ENCODE measurements around the gene SOX18. TPM values are rescaled to one million over a fixed set of nuclear protein-coding genes. Genes with fewer than 3 reads are reported as not detected.

SOX18 gene
- total RNA-seq, 8 experiments from 2014 or later: 0.05 to 0.54 (median 0.21) TPM; not detected in 2

DNA sequence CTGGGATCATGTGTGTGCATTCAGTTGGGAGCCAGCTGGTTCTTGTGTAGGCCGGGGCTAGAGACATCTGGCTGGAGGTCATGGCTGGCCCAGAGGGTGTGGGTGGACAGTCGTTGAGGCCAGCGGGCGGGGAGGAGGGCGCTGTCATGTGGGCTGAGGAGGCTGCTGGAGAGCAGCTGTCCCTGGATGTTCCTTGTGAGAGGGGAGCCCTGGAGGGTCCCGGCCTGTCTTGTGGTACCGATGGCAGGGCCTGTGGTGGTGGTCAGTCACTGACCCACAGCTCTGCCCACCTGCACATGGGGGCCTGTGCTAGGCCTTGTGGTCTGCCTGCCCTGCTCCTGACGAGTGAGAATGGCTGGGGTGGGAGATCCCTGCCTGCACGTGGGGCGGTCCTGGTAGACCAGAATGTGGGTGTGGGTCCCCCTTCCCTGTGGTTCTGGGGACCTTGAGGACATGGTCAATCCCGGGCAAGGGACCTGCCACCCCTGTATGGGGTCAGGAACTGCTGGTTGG, 15.4 kb downstream of the SOX18 start:
- Histone ChIP-seq H3K4me3 (no peak overlapping the region), H3K27ac (no peak overlapping the region), H3K4me1 (replicated peaks in 1 of 2) (peaks cover 22 to 23% of the 10 kb centered on the region in 2 donors)
- peak in 2 of 8 experiments; percentile 69 to 77 for ATAC-seq (replicated peaks in 6 of 8)
- in situ Hi-C loops (cut with MboI; ENCODE audit: low pct_unique_long_range_greater_than_20kb in 2 of 9, low sequenced_read_pairs in 9 of 9, unreplicated experiment in 9 of 9): no loop called here
- 10% methylated on average over 2 of the region's 11 CpGs; no CpG with 5 or more reads in 9 of the 10 experiments for WGBS, 10 experiments

DNA sequence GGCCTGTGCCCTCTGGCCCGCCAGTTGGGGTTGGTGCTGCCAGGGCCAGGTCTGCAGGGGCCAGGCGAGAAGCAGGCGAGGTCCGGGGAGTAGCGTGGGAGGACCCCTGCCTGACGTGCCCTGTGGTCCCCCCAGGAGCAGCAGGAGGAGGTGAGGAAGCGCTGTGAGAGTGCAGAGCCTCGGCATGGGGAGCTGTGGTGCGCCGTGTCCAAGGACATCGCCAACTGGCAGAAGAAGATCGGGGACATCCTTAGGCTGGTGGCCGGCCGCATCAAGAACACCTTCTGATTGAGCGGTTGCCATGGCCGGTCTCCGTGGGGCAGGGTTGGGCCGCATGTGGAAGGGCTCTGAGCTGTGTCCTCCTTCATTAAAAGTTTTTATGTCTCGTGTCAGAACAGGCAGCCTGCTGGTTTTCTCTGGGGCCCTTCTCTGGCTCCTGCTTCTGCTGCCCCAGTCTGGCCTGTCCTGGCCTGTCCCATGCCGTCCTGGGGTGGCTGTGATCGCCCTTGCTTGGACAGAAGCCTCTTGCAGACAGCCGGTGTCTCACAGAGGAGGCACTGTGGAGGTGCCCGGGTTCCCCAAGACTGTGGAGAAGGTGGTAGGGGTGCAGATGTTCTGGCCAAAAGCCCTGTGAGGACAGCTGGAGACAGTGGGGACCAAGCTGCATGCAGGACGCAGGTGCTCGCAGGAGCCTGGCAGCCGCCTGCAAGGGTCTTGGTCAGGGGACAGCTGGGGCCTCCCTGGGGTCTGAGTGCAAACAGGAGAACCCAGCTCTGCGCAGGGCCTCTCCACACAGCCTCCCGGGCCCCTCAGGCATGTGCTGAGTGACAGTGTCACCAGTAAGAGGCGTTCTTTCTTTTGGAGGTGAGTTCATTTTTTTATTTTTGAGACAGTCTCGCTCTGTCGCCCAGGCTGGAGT, 16.5 kb downstream of the SOX18 start:
- 74 to 100% (median 94%) methylated on average over 2 to 8 of the region's 31 CpGs; no CpG with 5 or more reads in 6 of the 10 experiments for WGBS, 10 experiments
- in situ Hi-C loops (cut with MboI; ENCODE audit: low pct_unique_long_range_greater_than_20kb in 2 of 9, low sequenced_read_pairs in 9 of 9, unreplicated experiment in 9 of 9): no loop called here

DNA sequence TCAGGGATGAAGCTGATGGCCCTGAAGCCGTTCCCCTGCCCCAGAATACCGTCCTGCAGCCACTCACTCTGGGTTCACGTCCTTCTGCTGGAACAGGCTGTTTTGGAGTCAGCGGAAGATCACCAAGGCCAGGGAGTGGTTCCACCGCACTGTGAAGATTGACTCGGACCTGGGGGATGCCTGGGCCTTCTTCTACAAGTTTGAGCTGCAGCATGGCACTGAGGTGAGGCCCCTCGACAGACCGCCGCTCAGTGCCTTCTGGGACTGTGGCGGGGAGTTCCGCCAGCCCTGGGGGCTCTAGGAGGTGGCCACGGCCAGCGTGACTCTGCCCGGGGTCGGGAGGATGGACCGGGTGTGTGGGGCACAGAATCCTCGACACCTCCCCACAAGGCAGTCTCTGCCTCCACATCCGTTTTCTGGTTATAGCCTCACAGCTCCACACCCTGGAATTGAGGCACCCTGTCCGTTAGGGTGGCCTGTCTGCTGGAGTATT, 17.6 kb downstream of the SOX18 start:
- peaks cover 15 to 16% of the 10 kb centered on the region in 2 donors for H3K4me1 ChIP-seq (replicated peaks in 1 of 2)
- WGBS, 10 experiments: 80 to 100% (median 93%) methylated on average over 1 to 14 of the region's 19 CpGs; no CpG with 5 or more reads in 2 of the 10 experiments
- H3K4me3 ChIP-seq: no peak overlapping the region
- in situ Hi-C loops (cut with MboI; ENCODE audit: low pct_unique_long_range_greater_than_20kb in 2 of 9, low sequenced_read_pairs in 9 of 9, unreplicated experiment in 9 of 9): no loop called here
- H3K27ac ChIP-seq: no peak overlapping the region
- no peak for ATAC-seq (replicated peaks in 6 of 8)

More for the DNA sequence above, 16.5 kb downstream of the SOX18 start:
- Histone ChIP-seq H3K27ac (no peak overlapping the region), H3K4me1 (replicated peaks in 1 of 2) (peaks cover 21 to 22% of the 10 kb centered on the region in 2 donors), H3K4me3 (no peak overlapping the region)
- ATAC-seq (replicated peaks in 6 of 8): no peak

DNA sequence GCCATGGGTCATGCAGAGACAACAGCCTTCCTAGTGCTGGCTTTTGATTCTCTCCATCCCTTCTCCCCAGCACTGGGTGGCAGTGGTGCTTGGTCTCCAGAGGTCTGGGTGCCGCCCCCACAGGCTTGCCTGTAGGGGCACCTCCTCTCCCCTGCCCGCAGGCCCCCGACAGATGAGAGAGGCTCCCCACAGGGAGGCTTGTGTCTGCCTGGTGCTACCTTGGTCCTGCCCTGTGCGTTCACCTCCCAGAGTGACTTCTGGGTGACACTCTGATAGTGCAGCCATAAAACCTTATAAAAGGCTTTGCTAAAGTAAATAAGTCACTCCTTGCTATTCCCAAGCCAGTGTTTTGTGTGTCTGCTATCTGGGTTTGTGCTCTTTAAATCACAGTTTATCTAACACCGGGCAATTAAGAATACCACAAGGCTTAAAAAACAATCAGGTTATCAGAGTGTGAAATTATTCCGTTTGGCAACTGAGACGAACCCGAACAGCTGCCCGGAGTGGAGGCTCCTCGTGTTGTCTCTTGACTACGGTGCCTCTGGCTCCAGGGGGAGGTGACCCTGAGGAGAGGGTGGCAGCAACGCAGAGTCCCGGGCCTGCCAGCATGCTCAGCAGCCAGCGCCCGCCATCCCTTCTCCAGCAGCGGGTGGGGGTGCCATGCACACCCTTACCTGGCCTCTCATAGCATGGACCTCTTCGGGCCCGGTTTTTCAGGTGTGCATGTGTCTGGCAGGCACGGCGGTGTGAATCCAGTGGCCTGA, 18.9 kb downstream of the SOX18 start:
- Histone ChIP-seq H3K4me3 (no peak overlapping the region), H3K4me1 (replicated peaks in 1 of 2) (peaks cover 1 to 3% of the 10 kb centered on the region in 2 donors), H3K27ac (no peak overlapping the region)
- ATAC-seq (replicated peaks in 6 of 8): no peak
- WGBS, 10 experiments: 70 to 100% (median 95%) methylated on average over 1 to 5 of the region's 20 CpGs; no CpG with 5 or more reads in 5 of the 10 experiments
- in situ Hi-C loops (cut with MboI; ENCODE audit: low pct_unique_long_range_greater_than_20kb in 2 of 9, low sequenced_read_pairs in 9 of 9, unreplicated experiment in 9 of 9): no loop called here

DNA sequence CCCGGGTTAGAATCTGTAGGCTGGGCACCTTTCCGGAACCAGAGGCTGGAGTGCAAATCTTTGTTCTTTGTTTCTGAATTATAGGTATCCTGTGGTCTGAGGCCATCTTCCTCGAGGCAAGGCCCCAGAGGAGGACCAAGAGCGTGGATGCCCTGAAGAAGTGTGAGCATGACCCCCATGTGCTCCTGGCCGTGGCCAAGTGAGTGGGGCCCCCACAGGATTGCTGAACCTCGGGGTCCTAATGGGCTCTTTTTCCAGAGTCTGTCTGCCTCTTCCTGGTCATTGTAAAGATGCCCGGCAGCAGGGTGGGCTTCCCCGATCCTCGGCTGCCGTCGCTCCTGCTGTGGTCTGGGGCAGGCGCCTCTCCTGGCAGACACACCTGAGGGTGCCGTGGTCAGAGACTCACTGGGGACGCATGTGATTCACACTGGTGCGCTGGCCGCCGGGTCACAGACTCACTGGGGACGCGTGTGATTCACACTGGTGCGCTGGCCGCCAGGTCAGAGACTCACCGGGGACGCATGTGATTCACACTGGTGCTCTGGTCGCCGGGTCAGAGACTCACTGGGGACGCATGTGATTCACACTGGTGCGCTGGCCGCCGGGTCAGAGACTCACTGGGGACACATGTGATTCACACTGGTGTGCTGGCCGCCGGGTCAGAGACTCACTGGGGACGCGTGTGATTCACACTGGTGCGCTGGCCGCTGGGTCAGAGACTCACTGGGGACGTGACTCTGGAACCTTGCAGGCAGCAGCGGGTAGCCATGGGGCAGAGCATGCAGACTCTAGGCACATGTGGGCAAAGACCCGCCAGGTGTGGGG, 19.9 kb downstream of the SOX18 start:
- ATAC-seq (replicated peaks in 6 of 8): no peak
- 92 to 100% (median 97%) methylated on average over 1 to 9 of the region's 38 CpGs; no CpG with 5 or more reads in 4 of the 10 experiments for WGBS, 10 experiments
- no peaks in the 10 kb centered on the region for H3K4me1 ChIP-seq (replicated peaks in 1 of 2)
- no peak overlapping the region for H3K4me3 ChIP-seq
- no peak overlapping the region for H3K27ac ChIP-seq
- in situ Hi-C loops (cut with MboI; ENCODE audit: low pct_unique_long_range_greater_than_20kb in 2 of 9, low sequenced_read_pairs in 9 of 9, unreplicated experiment in 9 of 9): no loop called here

DNA sequence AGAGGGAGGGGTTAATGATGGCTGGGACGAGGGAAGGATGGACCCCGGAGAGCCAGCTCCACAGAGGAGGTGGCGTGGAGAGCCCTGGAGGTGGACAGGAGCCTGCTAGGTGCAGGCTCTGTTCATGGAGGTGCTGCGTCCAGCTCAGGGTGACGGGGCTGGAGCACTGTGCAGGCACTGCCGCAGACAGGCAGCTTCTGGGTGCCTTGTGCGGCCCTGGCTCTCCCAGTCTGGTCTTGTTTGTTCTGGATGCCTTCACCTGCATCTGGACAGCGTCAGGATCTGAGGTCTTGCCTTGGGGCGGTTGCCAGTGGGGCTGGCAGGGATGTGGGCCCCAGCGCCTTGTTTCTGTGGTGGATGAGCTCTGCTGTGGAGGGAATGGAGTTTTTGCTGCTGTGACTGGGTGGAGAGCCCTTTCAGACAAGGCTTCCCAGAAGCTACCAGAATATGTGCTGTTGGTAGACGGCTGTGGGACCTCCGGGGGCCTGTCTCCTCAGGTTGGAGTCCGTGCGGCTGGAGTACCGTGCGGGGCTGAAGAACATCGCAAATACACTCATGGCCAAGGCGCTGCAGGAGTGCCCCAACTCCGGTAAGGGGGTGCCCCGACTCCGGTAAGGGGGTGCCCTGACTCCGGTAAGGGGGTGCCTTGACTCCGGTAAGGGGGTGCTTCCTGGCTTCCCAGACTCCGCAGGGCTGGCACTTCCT, 21.3 kb downstream of the SOX18 start:
- Histone ChIP-seq H3K4me1 (replicated peaks in 1 of 2) (no peaks in the 10 kb centered on the region), H3K27ac (no peak overlapping the region), H3K4me3 (no peak overlapping the region)
- no peak for ATAC-seq (replicated peaks in 6 of 8)
- 86 to 100% (median 92%) methylated on average over 1 to 11 of the region's 24 CpGs; no CpG with 5 or more reads in 5 of the 10 experiments for WGBS, 10 experiments
- in situ Hi-C loops (cut with MboI; ENCODE audit: low pct_unique_long_range_greater_than_20kb in 2 of 9, low sequenced_read_pairs in 9 of 9, unreplicated experiment in 9 of 9): no loop called here

DNA sequence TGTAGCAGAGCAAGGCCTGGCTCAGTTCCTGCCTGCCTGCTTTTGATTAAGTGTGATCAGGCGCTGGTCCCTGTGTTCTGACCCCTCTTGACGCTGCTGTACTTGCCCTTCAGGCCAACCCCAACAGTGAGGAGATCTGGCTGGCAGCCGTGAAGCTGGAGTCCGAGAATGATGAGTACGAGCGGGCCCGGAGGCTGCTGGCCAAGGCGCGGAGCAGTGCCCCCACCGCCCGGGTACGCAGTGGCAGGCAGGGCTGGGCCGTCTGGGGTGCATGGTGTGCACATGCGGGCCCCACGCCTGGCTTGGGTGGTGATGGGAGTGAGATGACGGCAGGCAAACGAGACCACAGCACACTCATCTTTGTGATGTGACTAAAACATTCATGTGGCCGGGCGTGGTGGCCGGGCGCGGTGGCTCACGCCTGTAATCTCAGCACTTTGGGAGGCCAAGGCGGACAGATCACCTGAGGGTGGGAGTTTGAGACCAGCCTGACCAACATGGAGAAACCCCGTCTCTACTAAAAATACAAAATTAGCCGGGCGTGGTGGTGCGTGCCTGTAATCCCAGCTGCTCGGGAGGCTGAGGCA, 23.5 kb downstream of the SOX18 start:
- no peaks in the 10 kb centered on the region for H3K4me1 ChIP-seq (replicated peaks in 1 of 2)
- no peak overlapping the region for H3K27ac ChIP-seq
- in situ Hi-C loops (cut with MboI; ENCODE audit: low pct_unique_long_range_greater_than_20kb in 2 of 9, low sequenced_read_pairs in 9 of 9, unreplicated experiment in 9 of 9): no loop called here
- 72 to 100% (median 87%) methylated on average over 1 to 14 of the region's 29 CpGs; no CpG with 5 or more reads in 6 of the 10 experiments for WGBS, 10 experiments
- peak in 3 of 8 experiments; percentile 7 to 55 (median 28) for ATAC-seq (replicated peaks in 6 of 8)
- H3K4me3 ChIP-seq: no peak overlapping the region

DNA sequence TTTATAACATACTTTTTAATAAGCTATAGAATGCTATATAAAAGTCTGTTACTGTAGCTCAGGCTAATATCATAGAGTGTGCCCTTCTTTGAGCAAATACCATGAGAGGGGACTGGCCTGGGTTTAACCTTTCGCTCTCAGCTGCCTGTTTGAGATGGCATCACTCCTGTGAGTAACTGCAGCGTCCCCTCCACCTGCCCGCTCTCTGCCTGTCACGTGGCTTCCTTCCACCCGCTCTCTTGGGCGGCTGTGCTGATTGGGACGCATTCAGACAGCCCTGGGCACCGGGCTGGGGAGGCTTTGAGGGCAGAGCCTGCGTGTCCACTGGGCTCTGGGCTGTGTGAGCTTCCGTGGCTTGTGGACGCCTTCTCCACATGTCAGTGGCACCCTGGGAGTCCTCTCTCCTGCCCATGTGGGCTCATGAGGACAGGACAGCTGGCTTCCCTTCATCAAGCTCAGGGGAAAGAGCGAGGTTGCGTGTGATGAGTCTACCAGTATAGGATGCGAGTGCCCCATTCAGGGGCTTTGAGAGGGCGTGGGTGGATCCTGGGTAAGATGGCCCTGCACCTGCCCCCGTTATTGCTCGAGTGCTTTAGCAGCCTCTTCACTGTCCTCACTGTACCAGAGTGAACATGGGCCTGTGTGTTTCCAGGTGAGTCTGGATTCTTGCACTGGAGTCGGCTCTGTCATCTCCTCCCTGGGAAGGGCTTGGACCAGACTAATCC, 24.2 kb downstream of the SOX18 start:
- Histone ChIP-seq H3K4me3 (no peak overlapping the region), H3K27ac (no peak overlapping the region), H3K4me1 (replicated peaks in 1 of 2) (no peaks in the 10 kb centered on the region)
- in situ Hi-C loops (cut with MboI; ENCODE audit: low pct_unique_long_range_greater_than_20kb in 2 of 9, low sequenced_read_pairs in 9 of 9, unreplicated experiment in 9 of 9): no loop called here
- 89 to 100% (median 98%) methylated on average over 2 to 9 of the region's 18 CpGs; no CpG with 5 or more reads in 2 of the 10 experiments for WGBS, 10 experiments
- no peak for ATAC-seq (replicated peaks in 6 of 8)

DNA sequence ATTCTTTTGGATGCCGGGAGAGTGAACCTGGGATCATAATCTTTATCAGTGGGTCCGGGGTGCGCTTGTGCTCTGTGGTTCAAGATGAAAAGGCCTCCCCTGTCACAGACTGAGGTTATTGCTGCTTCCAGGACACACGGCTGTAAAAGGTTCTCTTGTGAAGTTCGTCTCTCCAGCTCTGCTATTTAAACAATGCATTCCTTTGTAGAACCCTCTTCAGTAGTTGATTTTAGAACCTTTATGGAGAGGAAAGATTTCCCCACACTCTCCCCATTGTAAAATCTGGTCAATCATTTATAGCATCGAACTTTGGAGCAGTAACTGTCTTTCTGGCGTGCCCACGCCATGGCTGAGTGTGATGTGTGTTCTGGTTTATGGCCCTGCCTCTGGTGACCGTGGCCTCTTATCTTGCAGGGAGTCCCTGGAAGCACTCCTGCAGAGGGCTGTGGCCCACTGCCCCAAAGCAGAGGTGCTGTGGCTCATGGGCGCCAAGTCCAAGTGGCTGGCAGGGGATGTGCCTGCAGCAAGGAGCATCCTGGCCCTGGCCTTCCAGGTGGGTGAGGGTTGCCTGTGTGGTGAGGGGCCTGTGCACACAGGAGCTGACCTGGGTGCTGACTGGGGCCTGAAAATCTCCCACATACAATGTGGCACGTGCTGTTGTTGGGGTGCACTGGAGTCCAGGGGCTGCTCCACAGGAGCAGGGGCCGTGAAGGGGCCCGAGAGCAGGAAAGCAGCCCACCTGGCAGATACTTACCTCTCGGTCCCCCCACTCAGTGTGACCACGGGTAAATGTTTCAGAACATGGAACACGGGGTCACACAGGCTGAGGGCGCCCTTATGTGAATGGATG, 25.1 kb downstream of the SOX18 start:
- in situ Hi-C loops (cut with MboI; ENCODE audit: low pct_unique_long_range_greater_than_20kb in 2 of 9, low sequenced_read_pairs in 9 of 9, unreplicated experiment in 9 of 9): no loop called here
- Histone ChIP-seq H3K27ac (no peak overlapping the region), H3K4me3 (no peak overlapping the region), H3K4me1 (replicated peaks in 1 of 2) (no peaks in the 10 kb centered on the region)
- no peak for ATAC-seq (replicated peaks in 6 of 8)
- WGBS, 10 experiments: 45 to 100% (median 83%) methylated on average over 1 to 11 of the region's 17 CpGs; no CpG with 5 or more reads in 1 of the 10 experiments

DNA sequence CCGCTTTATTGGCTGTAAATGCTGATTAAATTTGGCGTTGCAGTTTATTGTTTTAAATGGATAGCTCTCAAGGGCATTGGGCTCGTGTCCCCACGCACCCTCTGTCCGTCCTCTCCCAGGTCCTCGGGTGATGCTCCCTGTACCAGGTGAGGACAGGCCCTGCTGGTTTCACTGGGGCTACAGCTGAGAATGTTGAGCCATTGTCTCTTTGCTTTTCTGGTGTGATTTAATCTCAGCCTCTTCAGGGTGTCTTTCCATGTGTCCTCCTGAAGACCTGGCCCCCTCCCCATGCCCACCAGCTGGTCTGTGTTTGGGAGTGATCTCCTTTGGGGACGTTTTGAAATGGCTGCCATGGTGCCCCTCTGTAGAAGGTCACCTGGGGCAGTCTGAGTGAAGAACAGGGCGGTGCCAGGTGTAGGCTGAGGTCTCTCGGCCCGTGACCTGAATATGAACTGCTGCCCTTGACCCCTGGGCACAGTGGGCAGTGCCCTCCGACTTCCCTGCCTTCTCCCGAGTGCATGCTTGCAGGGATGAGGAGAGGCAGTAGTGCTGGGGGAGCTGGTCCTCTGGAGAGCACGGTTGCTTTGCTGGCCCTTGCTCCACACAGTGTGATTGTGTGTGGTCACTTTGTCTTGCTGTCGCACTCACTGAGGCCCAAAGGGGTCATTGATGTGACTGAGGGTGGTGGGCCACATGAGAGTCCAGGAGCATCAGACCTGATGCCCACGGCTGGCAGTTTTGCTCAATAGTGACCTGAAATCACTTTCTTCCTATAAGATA, 25.9 kb downstream of the SOX18 start:
- ATAC-seq (replicated peaks in 6 of 8): no peak
- Histone ChIP-seq H3K4me1 (replicated peaks in 1 of 2) (no peaks in the 10 kb centered on the region), H3K27ac (no peak overlapping the region), H3K4me3 (no peak overlapping the region)
- 45 to 98% (median 74%) methylated on average over 1 to 12 of the region's 15 CpGs; no CpG with 5 or more reads in 1 of the 10 experiments for WGBS, 10 experiments
- in situ Hi-C loops (cut with MboI; ENCODE audit: low pct_unique_long_range_greater_than_20kb in 2 of 9, low sequenced_read_pairs in 9 of 9, unreplicated experiment in 9 of 9): no loop called here

All from motor neuron (in vitro differentiated cells).